Endothelial cell of umbilical vein (primary cell): ENCODE measurements around the gene PYGO2.

Experiments used
- EZH2 ChIP-seq: IDR thresholded peaks from 2 replicates; pipeline ENCODE4 v1.6.1; 2012; ENCODE audit warnings: borderline replicate concordance, low read depth, mild to moderate bottlenecking, moderate library complexity, low read length, inconsistent platforms; ENCODE audit not compliant: severe bottlenecking
- JUN ChIP-seq: IDR thresholded peaks from 2 replicates; pipeline ENCODE4 v1.6.1; 2011; ENCODE audit warnings: borderline replicate concordance, low read depth; ENCODE audit not compliant: insufficient read length, insufficient read depth
- TF ChIP-seq, protein P1 (sequence below), 2 donors: IDR thresholded peaks; 1 replicate in 1 of 2; 2 replicates in 1 of 2; pipeline ENCODE4 v1.5.1; 2011; ENCODE audit warnings: low read length in 2 of 2, mild to moderate bottlenecking in 2 of 2, moderate library complexity in 2 of 2, control low read depth in 1 of 2, inconsistent platforms in 1 of 2, low read depth in 1 of 2; ENCODE audit not compliant: insufficient read depth in 1 of 2; ENCODE audit errors: extremely low read depth in 1 of 2

GRCh38 chr1:154957091-154957657, 4.4 kb downstream of the PYGO2 start:
- TF ChIP-seq, protein P1, sequence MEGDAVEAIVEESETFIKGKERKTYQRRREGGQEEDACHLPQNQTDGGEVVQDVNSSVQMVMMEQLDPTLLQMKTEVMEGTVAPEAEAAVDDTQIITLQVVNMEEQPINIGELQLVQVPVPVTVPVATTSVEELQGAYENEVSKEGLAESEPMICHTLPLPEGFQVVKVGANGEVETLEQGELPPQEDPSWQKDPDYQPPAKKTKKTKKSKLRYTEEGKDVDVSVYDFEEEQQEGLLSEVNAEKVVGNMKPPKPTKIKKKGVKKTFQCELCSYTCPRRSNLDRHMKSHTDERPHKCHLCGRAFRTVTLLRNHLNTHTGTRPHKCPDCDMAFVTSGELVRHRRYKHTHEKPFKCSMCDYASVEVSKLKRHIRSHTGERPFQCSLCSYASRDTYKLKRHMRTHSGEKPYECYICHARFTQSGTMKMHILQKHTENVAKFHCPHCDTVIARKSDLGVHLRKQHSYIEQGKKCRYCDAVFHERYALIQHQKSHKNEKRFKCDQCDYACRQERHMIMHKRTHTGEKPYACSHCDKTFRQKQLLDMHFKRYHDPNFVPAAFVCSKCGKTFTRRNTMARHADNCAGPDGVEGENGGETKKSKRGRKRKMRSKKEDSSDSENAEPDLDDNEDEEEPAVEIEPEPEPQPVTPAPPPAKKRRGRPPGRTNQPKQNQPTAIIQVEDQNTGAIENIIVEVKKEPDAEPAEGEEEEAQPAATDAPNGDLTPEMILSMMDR (IDR thresholded peaks at IDR 0.05; ENCODE audit: extremely low read depth in 1 of 2, insufficient read depth in 1 of 2, low read depth in 1 of 2, low read length in 2 of 2), result no peak
- no peak for TF ChIP-seq EZH2
- TF ChIP-seq JUN, result no peak
